WTC11 (cell line): Measurements from ENCODE around the gene XIRP1.

Experiments used
- ATF3 ChIP-seq: sonication (generic); formaldehyde crosslinking; conservative IDR thresholded peaks from 2 replicates; pipeline ENCODE4 v1.8.1; 2022; ENCODE audit warnings: mild to moderate bottlenecking, missing genetic modification reagents
- CREB1 ChIP-seq: sonication (generic); formaldehyde crosslinking; IDR thresholded peaks from 2 replicates; pipeline ENCODE4 v1.8.0; 2023; ENCODE audit warnings: mild to moderate bottlenecking, missing genetic modification reagents
- CREM ChIP-seq: sonication (generic); formaldehyde crosslinking; IDR thresholded peaks from 2 replicates; pipeline ENCODE4 v1.8.1; 2022; ENCODE audit warnings: mild to moderate bottlenecking, missing genetic modification reagents, moderate library complexity
- CTCF ChIP-seq: fragments of 200-600 bp; IDR thresholded peaks from 2 replicates; pipeline ENCODE4 v1.8.0; 2022; ENCODE audit warnings: antibody characterized with exemption
- E2F1 ChIP-seq: sonication (generic); formaldehyde crosslinking; IDR thresholded peaks from 2 replicates; pipeline ENCODE4 v1.8.0; 2022; ENCODE audit warnings: mild to moderate bottlenecking, missing genetic modification reagents
- FOXJ3 ChIP-seq: sonication (generic); formaldehyde crosslinking; IDR thresholded peaks from 2 replicates; pipeline ENCODE4 v1.9.0; 2021; ENCODE audit warnings: missing genetic modification reagents, mild to moderate bottlenecking, borderline replicate concordance
- FOXP4 ChIP-seq: sonication (generic); formaldehyde crosslinking; IDR thresholded peaks from 2 replicates; pipeline ENCODE4 v1.8.0; 2022; ENCODE audit warnings: mild to moderate bottlenecking, missing genetic modification reagents
- NFE2L1 ChIP-seq: sonication (generic); formaldehyde crosslinking; IDR thresholded peaks from 2 replicates; pipeline ENCODE4 v1.8.1; 2023; ENCODE audit warnings: missing genetic modification reagents
- SP1 ChIP-seq: sonication (generic); formaldehyde crosslinking; conservative IDR thresholded peaks from 2 replicates; pipeline ENCODE4 v1.8.1; 2022; ENCODE audit warnings: missing genetic modification reagents
- STAT6 ChIP-seq: sonication (generic); formaldehyde crosslinking; conservative IDR thresholded peaks from 2 replicates; pipeline ENCODE4 v1.8.1; 2023; ENCODE audit warnings: mild to moderate bottlenecking, low read depth, missing genetic modification reagents, moderate library complexity
- USF1 ChIP-seq: sonication (generic); formaldehyde crosslinking; IDR thresholded peaks from 2 replicates; pipeline ENCODE4 v1.8.0; 2022; ENCODE audit warnings: mild to moderate bottlenecking, missing genetic modification reagents
- USF2 ChIP-seq: sonication (generic); formaldehyde crosslinking; IDR thresholded peaks from 2 replicates; pipeline ENCODE4 v1.8.1; 2023; ENCODE audit warnings: mild to moderate bottlenecking, missing genetic modification reagents, moderate library complexity

- no peak for TF ChIP-seq CREB1 (CRISPR knock-in tag)
- TF ChIP-seq CREM (CRISPR knock-in tag): no peak
- no peak for TF ChIP-seq SP1 (CRISPR knock-in tag)
- no peak for TF ChIP-seq CTCF
- TF ChIP-seq FOXJ3 (CRISPR knock-in tag): no peak
- TF ChIP-seq USF1: no peak
- no peak for TF ChIP-seq FOXP4 (CRISPR knock-in tag)
- no peak for TF ChIP-seq STAT6 (CRISPR knock-in tag)
- no peak for TF ChIP-seq E2F1 (CRISPR knock-in tag)
- no peak for TF ChIP-seq NFE2L1 (CRISPR knock-in tag)
- no peak for TF ChIP-seq ATF3 (CRISPR knock-in tag)
- no peak for TF ChIP-seq USF2
Observed at GRCh38 chr3:39213613-39214012, 21.2 kb upstream of the XIRP1 start.
